Thyroid gland (tissue), 4 donors: ENCODE data around the gene ZDHHC8. TPM values are rescaled to one million over a fixed set of nuclear protein-coding genes. Genes with fewer than 3 reads are reported as not detected.

ENCODE experiments used
- DNase-seq, 2 donors: peaks; one replicate each; pipeline ENCODE4 v3.0.0-alpha.2; 2019
- H3K27ac ChIP-seq, 3 donors: fragments of 200-600 bp; sonication (generic); 1 replicate in 2 of 3; 2 replicates in 1 of 3; pipeline ENCODE4 v1.5.1; 2016 to 2019; ENCODE audit warnings: mild to moderate bottlenecking in 1 of 3, moderate library complexity in 1 of 3
- H3K27me3 ChIP-seq: fragments of 200-600 bp; sonication (generic); one replicate; pipeline ENCODE4 v1.5.1; 2019
- H3K36me3 ChIP-seq, 2 donors: fragments of 200-600 bp; sonication (generic); one replicate each; pipeline ENCODE4 v1.5.1; 2016 to 2019
- H3K4me1 ChIP-seq, 2 donors: fragments of 200-600 bp; sonication (generic); one replicate each; pipeline ENCODE4 v1.5.1; 2017 to 2019
- H3K4me3 ChIP-seq, 3 donors: fragments of 200-600 bp; sonication (generic); replicated peaks in 1 of 3; 1 replicate in 2 of 3; 2 replicates in 1 of 3; pipeline ENCODE4 v1.5.1; 2016; ENCODE audit warnings: mild to moderate bottlenecking in 1 of 3
- H3K9me3 ChIP-seq: fragments of 200-600 bp; sonication (generic); one replicate; pipeline ENCODE4 v1.5.1; 2017
- CTCF ChIP-seq, 6 experiments: fragments of 200-600 bp in 3 of 6; fragments of 450-650 bp in 3 of 6; sonication (generic) in 3 of 6; IDR thresholded peaks; one replicate each; pipeline ENCODE4 v1.5.1; 2016 to 2019; ENCODE audit warnings: antibody characterized with exemption in 6 of 6, mild to moderate bottlenecking in 2 of 6, inconsistent platforms in 1 of 6, moderate library complexity in 1 of 6
- POLR2A ChIP-seq, 2 donors: fragments of 450-650 bp; IDR thresholded peaks; one replicate each; pipeline ENCODE4 v1.6.1; 2017; ENCODE audit warnings: antibody characterized with exemption in 2 of 2, mild to moderate bottlenecking in 2 of 2, moderate library complexity in 1 of 2
- WGBS, 2 donors: methylation state at CpG; one replicate each; pipeline ENCODE4 v1.1.5; 2017; 5-methylcytosine and 5-hydroxymethylcytosine counted together
- intact Hi-C: fragments of 100-400 bp; cut with DNase I; formaldehyde crosslinking; loops from one replicate; pipeline ENCODE4 v1.15.1; 2023
- total RNA-seq, 4 donors: library from RNA; depleted of rRNA; stranded (reverse); fragments of >200 nt; gene quantifications; one replicate each; pipeline ENCODE4 v1.2.3, GENCODE V29; 2016

ZDHHC8 gene
- total RNA-seq, 4 donors from 2014 or later: 13.4 to 22.4 (median 18.9) TPM

GRCh38 chr22:20089226-20089976 is 42.2 kb upstream of the ZDHHC8 start:
- TF ChIP-seq POLR2A (IDR thresholded peaks at IDR 0.05) (no peak), CTCF (IDR thresholded peaks at IDR 0.05) (no peak)
- no peaks in the 10 kb centered on the region for H3K9me3 ChIP-seq
- no peak for DNase-seq
- H3K27ac ChIP-seq: no peak overlapping the region
- intact Hi-C loops: no loop called here
- no peaks in the 10 kb centered on the region for H3K27me3 ChIP-seq
- peaks cover 74 to 88% of the 10 kb centered on the region in 2 donors for H3K36me3 ChIP-seq
- peaks cover 8 to 10% of the 10 kb centered on the region in 2 donors for H3K4me1 ChIP-seq
- no peak overlapping the region for H3K4me3 ChIP-seq
- WGBS, 2 donors: 95% methylated on average over 13 to 17 of the region's 17 CpGs

GRCh38 chr22:20089977-20090729 is 41.5 kb upstream of the ZDHHC8 start:
- Histone ChIP-seq H3K4me1 (peaks cover under 1 to 2% of the 10 kb centered on the region in 2 donors), H3K27me3 (no peaks in the 10 kb centered on the region), H3K4me3 (no peak overlapping the region), H3K27ac (no peak overlapping the region), H3K9me3 (no peaks in the 10 kb centered on the region), H3K36me3 (peaks cover 81 to 96% of the 10 kb centered on the region in 2 donors)
- no peak for DNase-seq
- intact Hi-C loops: no loop called here
- WGBS, 2 donors: 89 to 90% methylated on average over 9 to 11 of the region's 11 CpGs
- no peak for TF ChIP-seq CTCF (IDR thresholded peaks at IDR 0.05)
- no peak for TF ChIP-seq POLR2A (IDR thresholded peaks at IDR 0.05)

DNA sequence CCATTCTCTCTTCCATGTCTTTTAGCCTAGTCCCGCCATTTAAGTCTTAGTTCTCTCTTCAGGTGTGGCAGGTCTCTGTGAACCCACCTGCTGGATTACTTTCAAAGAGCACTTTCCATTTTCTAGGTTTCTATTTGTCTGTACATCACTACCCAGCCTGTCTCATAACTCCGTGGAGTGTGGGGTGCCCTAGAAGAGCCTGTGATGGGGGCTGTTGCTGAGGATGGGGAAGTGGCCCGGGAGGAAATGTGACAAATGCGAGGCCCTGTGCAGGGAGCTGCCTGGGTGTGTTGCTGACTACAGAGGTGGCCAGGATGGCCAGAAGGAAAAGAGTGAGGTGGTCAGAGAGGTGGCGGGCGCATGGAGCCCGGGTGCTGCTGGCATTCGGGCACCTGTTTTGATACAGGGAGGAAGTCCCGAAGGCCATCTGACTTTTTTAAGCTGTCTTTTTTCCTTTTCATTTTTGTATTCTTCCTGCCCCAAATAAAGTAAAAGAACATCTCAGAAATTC is 40.8 kb upstream of the ZDHHC8 start:
- intact Hi-C loops: no loop called here
- no peaks in the 10 kb centered on the region for H3K27me3 ChIP-seq
- peaks cover 85 to 100% of the 10 kb centered on the region in 2 donors for H3K36me3 ChIP-seq
- no peaks in the 10 kb centered on the region for H3K4me1 ChIP-seq
- no peak for DNase-seq
- no peak overlapping the region for H3K4me3 ChIP-seq
- H3K9me3 ChIP-seq: no peaks in the 10 kb centered on the region
- WGBS, 2 donors: 94 to 96% methylated on average over 9 of the region's 9 CpGs
- TF ChIP-seq CTCF (IDR thresholded peaks at IDR 0.05) (no peak), POLR2A (IDR thresholded peaks at IDR 0.05) (no peak)
- H3K27ac ChIP-seq: no peak overlapping the region

DNA sequence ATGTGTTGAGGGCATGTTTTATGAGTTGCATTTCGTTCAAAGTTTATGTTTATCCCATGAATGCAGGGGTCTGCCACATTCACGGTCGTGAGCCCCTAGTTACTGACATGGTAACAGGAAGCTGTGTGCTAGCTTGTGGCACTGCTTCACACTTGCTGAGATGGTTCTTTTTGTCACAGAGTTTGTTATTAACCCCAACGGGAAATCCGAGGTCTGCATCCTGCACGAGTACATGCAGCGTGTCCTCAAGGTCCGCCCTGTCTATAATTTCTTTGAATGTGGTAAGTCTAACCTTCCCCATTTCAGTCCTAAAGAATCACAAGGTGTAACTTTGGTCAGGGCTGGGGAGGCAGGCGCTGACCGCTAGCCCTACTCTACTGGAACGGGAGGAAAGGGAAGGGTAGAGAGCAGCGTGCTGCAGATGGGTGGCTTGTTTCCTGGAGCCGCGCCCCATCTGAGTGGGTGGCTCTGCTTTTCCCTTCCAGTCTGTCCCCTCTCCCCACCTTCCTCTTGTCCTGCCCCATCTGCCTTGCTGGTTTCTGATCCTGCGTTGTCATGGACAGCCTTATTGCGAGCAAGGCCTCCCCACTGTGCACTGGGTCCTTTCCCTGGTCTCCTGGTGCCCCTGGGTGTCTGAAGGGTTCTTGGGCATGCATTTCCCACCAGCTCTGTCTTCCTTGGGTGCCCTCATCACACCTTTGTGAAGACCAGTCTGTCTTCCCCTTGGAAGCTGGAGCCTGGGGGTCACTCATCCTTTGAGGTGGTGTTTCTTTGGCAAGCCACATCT is 39.7 kb upstream of the ZDHHC8 start:
- H3K36me3 ChIP-seq: peaks cover 78 to 97% of the 10 kb centered on the region in 2 donors
- no peak overlapping the region for H3K27ac ChIP-seq
- H3K4me1 ChIP-seq: no peaks in the 10 kb centered on the region
- intact Hi-C loops: no loop called here
- no peak for TF ChIP-seq CTCF (IDR thresholded peaks at IDR 0.05)
- TF ChIP-seq POLR2A (IDR thresholded peaks at IDR 0.05): no peak
- 93 to 94% methylated on average over 16 of the region's 16 CpGs for WGBS, 2 donors
- H3K9me3 ChIP-seq: no peaks in the 10 kb centered on the region
- no peak overlapping the region for H3K4me3 ChIP-seq
- no peak for DNase-seq
- H3K27me3 ChIP-seq: no peaks in the 10 kb centered on the region
